ENCODE results near the gene DHX15.

Gene DHX15

GRCh38 chr4:24583451-24584210 is 723 bp downstream of the DHX15 start:
- peak; percentile 72 for DNase-seq (ENCODE audit: low read depth, low spot score)

- no peak for DNase-seq (ENCODE audit: low read depth, low spot score)
Measured at GRCh38 chr4:24582235-24582832, 2.0 kb downstream of the DHX15 start.

- no peak for DNase-seq (ENCODE audit: low read depth, low spot score)
Measured at GRCh38 chr4:24578364-24578763, 6.0 kb downstream of the DHX15 start.

- DNase-seq (ENCODE audit: low read depth, low spot score): no peak
Measured at GRCh38 chr4:24576276-24576675, 8.1 kb downstream of the DHX15 start.

- no peak for DNase-seq (ENCODE audit: low read depth, low spot score)
Measured at GRCh38 chr4:24574236-24574635, 10.1 kb downstream of the DHX15 start.

- no peak for DNase-seq (ENCODE audit: low read depth, low spot score)
Measured at GRCh38 chr4:24573582-24573981, 10.8 kb downstream of the DHX15 start.

- DNase-seq (ENCODE audit: low read depth, low spot score): no peak
Measured at GRCh38 chr4:24570574-24571236, 13.6 kb downstream of the DHX15 start.

- no peak for DNase-seq (ENCODE audit: low read depth, low spot score)
Measured at GRCh38 chr4:24570172-24570571, 14.2 kb downstream of the DHX15 start.

- no peak for DNase-seq (ENCODE audit: low read depth, low spot score)
Measured at GRCh38 chr4:24569662-24570061, 14.7 kb downstream of the DHX15 start.

- no peak for DNase-seq (ENCODE audit: low read depth, low spot score)
Measured at GRCh38 chr4:24568425-24568824, 15.9 kb downstream of the DHX15 start.

GRCh38 chr4:24565054-24565453 is 19.3 kb downstream of the DHX15 start:
- DNase-seq (ENCODE audit: low read depth, low spot score): no peak

- no peak for DNase-seq (ENCODE audit: low read depth, low spot score)
Measured at GRCh38 chr4:24564488-24564887, 19.9 kb downstream of the DHX15 start.

GRCh38 chr4:24561438-24562139 is 22.8 kb downstream of the DHX15 start:
- DNase-seq (ENCODE audit: low read depth, low spot score): no peak

- no peak for DNase-seq (ENCODE audit: low read depth, low spot score)
Measured at GRCh38 chr4:24560868-24561368, 23.4 kb downstream of the DHX15 start.

GRCh38 chr4:24559889-24560288 is 24.5 kb downstream of the DHX15 start:
- DNase-seq (ENCODE audit: low read depth, low spot score): no peak

- no peak for DNase-seq (ENCODE audit: low read depth, low spot score)
Measured at GRCh38 chr4:24559032-24559821, 25.1 kb downstream of the DHX15 start.

GRCh38 chr4:24557026-24558025 is 27.0 kb downstream of the DHX15 start:
- no peak for DNase-seq (ENCODE audit: low read depth, low spot score)

- DNase-seq (ENCODE audit: low read depth, low spot score): peak; percentile 40
Measured at GRCh38 chr4:24551492-24552289, 32.7 kb downstream of the DHX15 start.

Data from astrocyte of the hippocampus (primary cell).